K562 (cell line): ENCODE data around the gene TMEM205. TPM values are rescaled to one million over a fixed set of nuclear protein-coding genes. Genes with fewer than 3 reads are reported as not detected.

Experiments used
- ATAC-seq: fragments of 200-7000 bp; cut with Tn5 transposase; 3 replicates; pipeline ENCODE4 v1.9.1; 2020; ENCODE audit warnings: moderate library complexity
- BruUV-seq: library from RNA; stranded (reverse); fragments of 400-500 nt; replicated peaks from 2 replicates; lab custom pipeline; 2021; lab: Mats Ljungman, UMichigan
- CTCF ChIA-PET: fragments of 300-600 bp; formaldehyde crosslinking; extraction: SDS; loops from one replicate; lab custom pipeline; 2021; ENCODE audit warnings: low intra/inter-chr PET ratio; lab: Yijun Ruan, JAX
- POLR2A ChIA-PET: fragments of 300-600, 350-650 bp; sonication (Branson Sonifier 250); formaldehyde crosslinking; extraction: SDS; loops from one replicate; lab custom pipeline; 2021; ENCODE audit warnings: antibody characterized with exemption, inconsistent platforms; lab: Yijun Ruan, JAX
- DNase-seq, 4 experiments: peaks; one replicate each; pipeline versions ENCODE4 v3.0.0 to v3.0.0-alpha.2; 2011 to 2018; ENCODE audit warnings: low spot score in 3 of 4, mixed read lengths in 3 of 4; ENCODE audit errors: extremely low read depth in 1 of 4
- FAIRE-seq: peaks from 2 replicates; lab custom pipeline; 2011; peaks lifted over from hg19 to GRCh38; lab: Jason Lieb, UNC
- H2AFZ ChIP-seq: 2 replicates; pipeline ENCODE4 v1.6.0; 2011; ENCODE audit warnings: low read depth, low read length, control low read depth, inconsistent platforms
- H3K27ac ChIP-seq: fragments of 200-600 bp; 3 replicates; pipeline ENCODE4 v1.8.0; 2011; ENCODE audit warnings: low read depth, mild to moderate bottlenecking, control low read depth, inconsistent platforms, low read length, moderate library complexity, mixed read lengths; ENCODE audit errors: extremely low read depth
- H3K27me3 ChIP-seq, 2 experiments: fragments of 300-600 bp in 1 of 2; 2 replicates in 1 of 2; 3 replicates in 1 of 2; pipeline versions ENCODE4 v1.6.0 to v1.8.0; 2011; ENCODE audit warnings: inconsistent platforms in 2 of 2, low read length in 2 of 2, mild to moderate bottlenecking in 1 of 2, mixed read lengths in 1 of 2, moderate library complexity in 1 of 2; ENCODE audit not compliant: control insufficient read depth in 2 of 2, insufficient read depth in 2 of 2
- H3K36me3 ChIP-seq: fragments of 300-600 bp; 3 replicates; pipeline ENCODE4 v1.8.0; 2011; ENCODE audit warnings: mild to moderate bottlenecking, low read length, inconsistent platforms; ENCODE audit not compliant: control insufficient read depth, insufficient read depth
- H3K4me1 ChIP-seq, 2 experiments: fragments of 200-600 bp in 1 of 2; replicated peaks in 1 of 2; 2 replicates in 1 of 2; 3 replicates in 1 of 2; pipeline versions ENCODE4 v1.5.1 to v1.8.0; 2011; ENCODE audit warnings: inconsistent platforms in 2 of 2, low read length in 2 of 2, mild to moderate bottlenecking in 1 of 2, mixed read lengths in 1 of 2, moderate library complexity in 1 of 2; ENCODE audit not compliant: control insufficient read depth in 2 of 2, insufficient read depth in 2 of 2
- H3K4me2 ChIP-seq: 2 replicates; pipeline ENCODE4 v1.6.1; 2011; ENCODE audit warnings: low read length, control low read depth, inconsistent platforms, mixed read lengths; ENCODE audit not compliant: insufficient read depth
- H3K4me3 ChIP-seq: fragments of 200-600 bp; sonication (generic), shearing (Covaris generic); 2 replicates; pipeline ENCODE4 v1.5.1; 2016; ENCODE audit warnings: control low read depth, inconsistent platforms
- H3K79me2 ChIP-seq: fragments of 200-600 bp; 3 replicates; pipeline ENCODE4 v1.8.0; 2011; ENCODE audit warnings: low read length, inconsistent platforms; ENCODE audit not compliant: control insufficient read depth, insufficient read depth
- H3K9ac ChIP-seq, 2 experiments: 2 replicates each; pipeline versions ENCODE4 v1.6.0 to v1.6.1; 2011; ENCODE audit warnings: low read depth in 2 of 2, low read length in 2 of 2, control low read depth in 1 of 2, inconsistent platforms in 1 of 2, mild to moderate bottlenecking in 1 of 2, mixed read lengths in 1 of 2; ENCODE audit not compliant: insufficient read depth in 1 of 2
- H3K9me1 ChIP-seq: one replicate; pipeline ENCODE4 v1.6.0; 2011; ENCODE audit warnings: inconsistent platforms, mild to moderate bottlenecking, low read length, moderate library complexity; ENCODE audit not compliant: control insufficient read depth, insufficient read depth
- H3K9me3 ChIP-seq: replicated peaks from 2 replicates; pipeline ENCODE4 v1.5.1; 2011; ENCODE audit warnings: low read depth, low read length, inconsistent platforms; ENCODE audit not compliant: control insufficient read depth, insufficient read depth
- H4K20me1 ChIP-seq: replicated peaks from 2 replicates; pipeline ENCODE4 v1.6.1; 2011; ENCODE audit warnings: low read length, inconsistent platforms, mixed read lengths; ENCODE audit not compliant: control insufficient read depth, insufficient read depth
- CREB1 ChIP-seq, 2 experiments: sonication (generic) in 1 of 2; formaldehyde crosslinking in 1 of 2; IDR thresholded peaks; 2 replicates each; pipeline versions ENCODE4 v1.6.1 to v1.8.0; 2012 to 2022; ENCODE audit warnings: inconsistent platforms in 1 of 2, mild to moderate bottlenecking in 1 of 2, missing genetic modification reagents in 1 of 2, moderate library complexity in 1 of 2
- GABPB2 ChIP-seq: fragments of 250-450 bp; sonication (Bioruptor Pico); conservative IDR thresholded peaks from 2 replicates; pipeline ENCODE4 v1.5.1; 2021; ENCODE audit warnings: mild to moderate bottlenecking
- GATA2 ChIP-seq: sonication (generic); formaldehyde crosslinking; IDR thresholded peaks from 2 replicates; pipeline ENCODE4 v1.4.0; 2020; ENCODE audit warnings: mild to moderate bottlenecking, missing genetic modification reagents
- IFI16 ChIP-seq: fragments of 250-450 bp; sonication (Bioruptor Pico); IDR thresholded peaks from 2 replicates; pipeline ENCODE4 v2.1.2; 2022; ENCODE audit warnings: mild to moderate bottlenecking, inconsistent platforms
- PRPF4 ChIP-seq: fragments of 200-400 bp; formaldehyde crosslinking; IDR thresholded peaks from one replicate; pipeline ENCODE4 v1.6.1; 2017; ENCODE audit warnings: low read length, low read depth, mild to moderate bottlenecking; ENCODE audit not compliant: insufficient read depth, poor library complexity, severe bottlenecking
- RFX5 ChIP-seq: IDR thresholded peaks from 2 replicates; pipeline ENCODE4 v1.6.1; 2011; ENCODE audit warnings: low read depth, mild to moderate bottlenecking, improper control_type of control experiment, low read length
- SRF ChIP-seq, 2 experiments: fragments of 250-450, 450-650 bp in 1 of 2; sonication (Bioruptor Pico) in 1 of 2; sonication (generic) in 1 of 2; formaldehyde crosslinking; IDR thresholded peaks; 2 replicates each; pipeline versions ENCODE4 v1.5.0 to v1.5.1; 2020 to 2022; ENCODE audit warnings: mild to moderate bottlenecking in 1 of 2, missing genetic modification reagents in 1 of 2
- ZFP36 ChIP-seq: fragments of 150-350 bp; IDR thresholded peaks from 2 replicates; pipeline ENCODE4 v1.6.1; 2018; ENCODE audit warnings: low read length, low read depth; ENCODE audit not compliant: partially characterized antibody
- ZNF146 ChIP-seq: IDR thresholded peaks from one replicate; pipeline ENCODE4 v1.6.1; 2018; ENCODE audit warnings: missing compliant biosample characterization; ENCODE audit not compliant: unreplicated experiment
- ZNF174 ChIP-seq: fragments of 250-450 bp; sonication (Bioruptor Pico); IDR thresholded peaks from 2 replicates; pipeline ENCODE4 v1.4.0; 2020; ENCODE audit warnings: mild to moderate bottlenecking
- ZNF699 ChIP-seq: fragments of 250-450 bp; sonication (Bioruptor Pico); IDR thresholded peaks from 2 replicates; pipeline ENCODE4 v1.8.0; 2021; ENCODE audit warnings: mild to moderate bottlenecking, moderate library complexity; ENCODE audit not compliant: insufficient replicate concordance
- WGBS: fragments of 100-300 bp; shearing (Covaris generic); methylation state at CpG from one replicate; pipeline ENCODE4 v1.1.6; 2016; ENCODE audit warnings: low coverage, mixed read lengths; ENCODE audit not compliant: insufficient coverage; ENCODE audit errors: missing lambda C conversion rate; 5-methylcytosine and 5-hydroxymethylcytosine counted together
- in situ Hi-C: fragments of 300-500 bp; cut with MboI; formaldehyde crosslinking; loops from 4 replicates; pipeline ENCODE4 v1.15.0; 2018; ENCODE audit warnings: inconsistent platforms, mixed read lengths
- intact Hi-C: fragments of 100-400 bp; cut with micrococcal nuclease; formaldehyde crosslinking; loops from 2 replicates; pipeline ENCODE4 v1.14.2; 2022
- polyA plus RNA-seq, 8 experiments: library from polyadenylated mRNA; depleted of rRNA in 4 of 8; stranded (reverse) in 5 of 8; unstranded in 3 of 8; fragments of >200 nt; fragmentation: Nextera tagmentation in 2 of 8; fragmentation: Illumina TruSeq in 1 of 8; extraction: Ambion mirVana in 2 of 8; extraction: Trizol in 1 of 8; gene quantifications; 2 replicates each; pipeline versions ENCODE4 v1.2.1 to v1.2.3, GENCODE V29; 2011 to 2014; ENCODE audit warnings: inconsistent platforms in 1 of 8, missing spikeins in 1 of 8
- total RNA-seq, 7 experiments: library from RNA; depleted of rRNA in 6 of 7; stranded (reverse); fragments of >200 nt in 6 of 7; fragmentation: Illumina TruSeq in 2 of 7; extraction: Trizol in 2 of 7; gene quantifications; 2 replicates each; pipeline versions ENCODE4 v1.2.1 to v1.2.3, GENCODE V29; 2011 to 2021; ENCODE audit warnings: low replicate concordance in 1 of 7
- TF ChIP-seq, protein P1 (sequence below): fragments of 450-650 bp; IDR thresholded peaks from 2 replicates; pipeline ENCODE4 v1.6.1; 2017; ENCODE audit warnings: antibody characterized with exemption, mild to moderate bottlenecking
- TF ChIP-seq, protein P2 (sequence below), 3 experiments: IDR thresholded peaks in 2 of 3; conservative IDR thresholded peaks in 1 of 3; 2 replicates each; pipeline ENCODE4 v1.5.1; 2011 to 2012; ENCODE audit warnings: low read length in 3 of 3, mild to moderate bottlenecking in 3 of 3, control low read depth in 2 of 3, improper control_type of control experiment in 1 of 3, inconsistent platforms in 1 of 3, low read depth in 1 of 3, mixed read lengths in 1 of 3, moderate library complexity in 1 of 3; ENCODE audit not compliant: insufficient read depth in 2 of 3
- TF ChIP-seq, protein P3 (sequence below): sonication (generic); formaldehyde crosslinking; IDR thresholded peaks from 2 replicates; pipeline ENCODE4 v1.5.0; 2020; ENCODE audit warnings: missing genetic modification reagents

TMEM205 gene
- total and polyA plus RNA-seq, 9 of the 15 experiments (the other 6 are each of a cell fraction or from before 2014, with no cell fraction given): 21.3 to 81.5 (median 44.1) TPM

DNA sequence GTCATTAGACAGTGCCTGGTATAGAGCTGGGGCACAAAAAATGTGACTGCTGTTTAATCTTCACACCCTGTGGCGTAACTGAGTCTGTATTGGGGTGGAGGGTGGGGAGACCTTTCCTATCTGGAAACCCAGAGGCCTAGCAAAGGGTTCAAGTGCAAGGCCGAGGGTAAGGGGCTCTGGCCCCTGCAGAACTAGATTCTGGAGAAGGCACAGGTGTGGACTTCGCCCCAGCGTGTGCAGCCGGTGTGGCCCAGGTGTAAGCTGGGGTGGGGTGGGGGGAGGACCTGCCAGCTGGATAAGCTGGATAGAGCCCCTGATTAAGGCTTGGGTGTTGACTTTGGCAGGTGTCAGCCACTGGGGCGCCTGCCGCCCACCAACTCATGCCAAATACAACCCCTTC lies 7.9 kb downstream of the TMEM205 start (continued):
- TF ChIP-seq ZNF146 (no peak), RFX5 (no peak)
- TF ChIP-seq, protein P1, sequence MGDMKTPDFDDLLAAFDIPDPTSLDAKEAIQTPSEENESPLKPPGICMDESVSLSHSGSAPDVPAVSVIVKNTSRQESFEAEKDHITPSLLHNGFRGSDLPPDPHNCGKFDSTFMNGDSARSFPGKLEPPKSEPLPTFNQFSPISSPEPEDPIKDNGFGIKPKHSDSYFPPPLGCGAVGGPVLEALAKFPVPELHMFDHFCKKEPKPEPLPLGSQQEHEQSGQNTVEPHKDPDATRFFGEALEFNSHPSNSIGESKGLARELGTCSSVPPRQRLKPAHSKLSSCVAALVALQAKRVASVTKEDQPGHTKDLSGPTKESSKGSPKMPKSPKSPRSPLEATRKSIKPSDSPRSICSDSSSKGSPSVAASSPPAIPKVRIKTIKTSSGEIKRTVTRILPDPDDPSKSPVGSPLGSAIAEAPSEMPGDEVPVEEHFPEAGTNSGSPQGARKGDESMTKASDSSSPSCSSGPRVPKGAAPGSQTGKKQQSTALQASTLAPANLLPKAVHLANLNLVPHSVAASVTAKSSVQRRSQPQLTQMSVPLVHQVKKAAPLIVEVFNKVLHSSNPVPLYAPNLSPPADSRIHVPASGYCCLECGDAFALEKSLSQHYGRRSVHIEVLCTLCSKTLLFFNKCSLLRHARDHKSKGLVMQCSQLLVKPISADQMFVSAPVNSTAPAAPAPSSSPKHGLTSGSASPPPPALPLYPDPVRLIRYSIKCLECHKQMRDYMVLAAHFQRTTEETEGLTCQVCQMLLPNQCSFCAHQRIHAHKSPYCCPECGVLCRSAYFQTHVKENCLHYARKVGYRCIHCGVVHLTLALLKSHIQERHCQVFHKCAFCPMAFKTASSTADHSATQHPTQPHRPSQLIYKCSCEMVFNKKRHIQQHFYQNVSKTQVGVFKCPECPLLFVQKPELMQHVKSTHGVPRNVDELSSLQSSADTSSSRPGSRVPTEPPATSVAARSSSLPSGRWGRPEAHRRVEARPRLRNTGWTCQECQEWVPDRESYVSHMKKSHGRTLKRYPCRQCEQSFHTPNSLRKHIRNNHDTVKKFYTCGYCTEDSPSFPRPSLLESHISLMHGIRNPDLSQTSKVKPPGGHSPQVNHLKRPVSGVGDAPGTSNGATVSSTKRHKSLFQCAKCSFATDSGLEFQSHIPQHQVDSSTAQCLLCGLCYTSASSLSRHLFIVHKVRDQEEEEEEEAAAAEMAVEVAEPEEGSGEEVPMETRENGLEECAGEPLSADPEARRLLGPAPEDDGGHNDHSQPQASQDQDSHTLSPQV: no peak

GRCh38 chr19:11337080-11337479 lies 9.0 kb downstream of the TMEM205 start:
- intact Hi-C loops: no loop called here
- no peak for TF ChIP-seq GATA2 (CRISPR knock-in tag)
- TF ChIP-seq, protein P2, sequence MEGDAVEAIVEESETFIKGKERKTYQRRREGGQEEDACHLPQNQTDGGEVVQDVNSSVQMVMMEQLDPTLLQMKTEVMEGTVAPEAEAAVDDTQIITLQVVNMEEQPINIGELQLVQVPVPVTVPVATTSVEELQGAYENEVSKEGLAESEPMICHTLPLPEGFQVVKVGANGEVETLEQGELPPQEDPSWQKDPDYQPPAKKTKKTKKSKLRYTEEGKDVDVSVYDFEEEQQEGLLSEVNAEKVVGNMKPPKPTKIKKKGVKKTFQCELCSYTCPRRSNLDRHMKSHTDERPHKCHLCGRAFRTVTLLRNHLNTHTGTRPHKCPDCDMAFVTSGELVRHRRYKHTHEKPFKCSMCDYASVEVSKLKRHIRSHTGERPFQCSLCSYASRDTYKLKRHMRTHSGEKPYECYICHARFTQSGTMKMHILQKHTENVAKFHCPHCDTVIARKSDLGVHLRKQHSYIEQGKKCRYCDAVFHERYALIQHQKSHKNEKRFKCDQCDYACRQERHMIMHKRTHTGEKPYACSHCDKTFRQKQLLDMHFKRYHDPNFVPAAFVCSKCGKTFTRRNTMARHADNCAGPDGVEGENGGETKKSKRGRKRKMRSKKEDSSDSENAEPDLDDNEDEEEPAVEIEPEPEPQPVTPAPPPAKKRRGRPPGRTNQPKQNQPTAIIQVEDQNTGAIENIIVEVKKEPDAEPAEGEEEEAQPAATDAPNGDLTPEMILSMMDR (IDR thresholded peaks at IDR 0.05 in 2 of 3, conservative IDR thresholded peaks at IDR 0.05 in 1 of 3; ENCODE audit: insufficient read depth in 2 of 3, low read depth in 1 of 3, low read length in 3 of 3): no peak
- TF ChIP-seq, protein P3, sequence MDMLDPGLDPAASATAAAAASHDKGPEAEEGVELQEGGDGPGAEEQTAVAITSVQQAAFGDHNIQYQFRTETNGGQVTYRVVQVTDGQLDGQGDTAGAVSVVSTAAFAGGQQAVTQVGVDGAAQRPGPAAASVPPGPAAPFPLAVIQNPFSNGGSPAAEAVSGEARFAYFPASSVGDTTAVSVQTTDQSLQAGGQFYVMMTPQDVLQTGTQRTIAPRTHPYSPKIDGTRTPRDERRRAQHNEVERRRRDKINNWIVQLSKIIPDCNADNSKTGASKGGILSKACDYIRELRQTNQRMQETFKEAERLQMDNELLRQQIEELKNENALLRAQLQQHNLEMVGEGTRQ (CRISPR knock-in tag): no peak
- no peak for TF ChIP-seq CREB1 (IDR thresholded peaks at IDR 0.05)
- no peak for TF ChIP-seq CREB1 (CRISPR knock-in tag; IDR thresholded peaks at IDR 0.05)
- no peak for TF ChIP-seq ZNF174
- no peak for TF ChIP-seq ZFP36
- TF ChIP-seq GABPB2 (CRISPR knock-in tag): no peak
- no peak for TF ChIP-seq IFI16 (CRISPR knock-in tag)
- no peak for TF ChIP-seq PRPF4
- TF ChIP-seq ZNF699 (CRISPR knock-in tag): no peak
- TF ChIP-seq SRF (CRISPR knock-in tag; IDR thresholded peaks at IDR 0.05): no peak

More at GRCh38 chr19:11337080-11337479, 9.0 kb downstream of the TMEM205 start:
- Histone ChIP-seq H4K20me1 (no peaks in the 10 kb centered on the region), H3K4me3 (no peak overlapping the region), H3K9me1 (no peaks in the 10 kb centered on the region), H3K4me2 (no peak overlapping the region), H2AFZ (no peak overlapping the region), H3K9ac (peak overlapping the region in 1 of 2 experiments; percentile 26; a peak in 2 of 4 replicates), H3K36me3 (no peaks in the 10 kb centered on the region), H3K9me3 (peaks cover 5% of the 10 kb centered on the region; the same call in 1 of the 2 replicates), H3K27me3 (no peaks in the 10 kb centered on the region), H3K79me2 (no peaks in the 10 kb centered on the region), H3K4me1 (peaks cover 3 to 21% of the 10 kb centered on the region in 2 experiments; a peak in 3 of 5 replicates), H3K27ac (no peak overlapping the region)
- WGBS: 63% methylated on average over 13 of the region's 14 CpGs
- in situ Hi-C loops: no loop called here
- ATAC-seq (no peak), FAIRE-seq (no peak), DNase-seq (no peak)
- BruUV-seq: no TSS peak
- ChIA-PET CTCF (no interaction called here), POLR2A (interaction anchor here (1.5 kb wide), 1 partner anchor 9 kb away, joined by 4 read pairs; the partner anchor contains the start of genes CCDC159 and TMEM205)
